Transverse colon (tissue), 4 donors: Measurements from ENCODE around the gene CACNA1C. TPM values are rescaled to one million over a fixed set of nuclear protein-coding genes. Genes with fewer than 3 reads are reported as not detected.

Experiments used
- DNase-seq: peaks from one replicate; pipeline ENCODE4 v3.0.0-alpha.2; 2019
- H3K27ac ChIP-seq, 4 donors: fragments of 200-600 bp; sonication (generic); 2 replicates each; pipeline ENCODE4 v1.5.1; 2016 to 2018; ENCODE audit warnings: inconsistent platforms in 4 of 4
- H3K27me3 ChIP-seq: fragments of 200-600 bp; sonication (generic); 2 replicates; pipeline ENCODE4 v1.5.1; 2017; ENCODE audit warnings: inconsistent platforms
- H3K36me3 ChIP-seq, 4 donors: fragments of 200-600 bp; sonication (generic); 2 replicates each; pipeline ENCODE4 v1.5.1; 2017 to 2019; ENCODE audit warnings: inconsistent platforms in 4 of 4
- H3K4me1 ChIP-seq, 4 donors: fragments of 200-600 bp; sonication (generic); 2 replicates each; pipeline ENCODE4 v1.5.1; 2017 to 2020; ENCODE audit warnings: inconsistent platforms in 4 of 4
- H3K4me3 ChIP-seq, 4 donors: fragments of 200-600 bp; sonication (generic); 1 replicate in 1 of 4; 2 replicates in 3 of 4; pipeline versions ENCODE4 v1.5.1 to v1.6.1; 2017 to 2019; ENCODE audit warnings: inconsistent platforms in 4 of 4
- H3K9me3 ChIP-seq, 2 donors: fragments of 200-600 bp; sonication (generic); 2 replicates each; pipeline ENCODE4 v1.5.1; 2017 to 2019; ENCODE audit warnings: inconsistent platforms in 2 of 2
- EP300 ChIP-seq: sonication (generic); formaldehyde crosslinking; IDR thresholded peaks from one replicate; pipeline ENCODE4 v1.6.1; 2017; ENCODE audit warnings: antibody characterized with exemption, low read depth
- POLR2A ChIP-seq: fragments of 450-650 bp; IDR thresholded peaks from one replicate; pipeline ENCODE4 v1.6.1; 2016; ENCODE audit warnings: antibody characterized with exemption, mild to moderate bottlenecking, moderate library complexity
- POLR2AphosphoS5 ChIP-seq, 3 donors: sonication (generic); formaldehyde crosslinking; IDR thresholded peaks; one replicate each; pipeline ENCODE4 v1.6.1; 2016; ENCODE audit warnings: antibody characterized with exemption in 3 of 3
- WGBS, 2 donors: methylation state at CpG; one replicate each; pipeline ENCODE4 v1.1.5; 2018; ENCODE audit warnings: low coverage in 1 of 2; 5-methylcytosine and 5-hydroxymethylcytosine counted together
- in situ Hi-C, 4 donors: fragments of 200-750 bp; cut with MboI; loops; one replicate each; pipeline versions ENCODE4 v1.15.0 to v1.15.1; 2017; ENCODE audit warnings: low sequenced_read_pairs in 3 of 4, low pct_ligation_motif_present in 1 of 4, low pct_unique_long_range_greater_than_20kb in 1 of 4
- intact Hi-C: fragments of 100-400 bp; cut with DNase I; formaldehyde crosslinking; loops from one replicate; pipeline ENCODE4 v1.15.1; 2023; ENCODE audit warnings: low total_unique reads
- total RNA-seq, 4 donors: library from RNA; depleted of rRNA; stranded (reverse); fragments of >200 nt; gene quantifications; one replicate each; pipeline ENCODE4 v1.1.0, GENCODE V29; 2016
- TF ChIP-seq, protein P1 (sequence below), 5 experiments: fragments of 200-600 bp in 3 of 5; fragments of 450-650 bp in 2 of 5; sonication (generic) in 3 of 5; IDR thresholded peaks; 1 replicate in 2 of 5; 2 replicates in 3 of 5; pipeline ENCODE4 v1.5.1; 2016 to 2017; ENCODE audit warnings: antibody characterized with exemption in 5 of 5, inconsistent platforms in 3 of 5, mild to moderate bottlenecking in 2 of 5, moderate library complexity in 1 of 5

CACNA1C gene
- total RNA-seq, 4 donors from 2014 or later: 18.8 to 35.2 (median 24.8) TPM

DNA sequence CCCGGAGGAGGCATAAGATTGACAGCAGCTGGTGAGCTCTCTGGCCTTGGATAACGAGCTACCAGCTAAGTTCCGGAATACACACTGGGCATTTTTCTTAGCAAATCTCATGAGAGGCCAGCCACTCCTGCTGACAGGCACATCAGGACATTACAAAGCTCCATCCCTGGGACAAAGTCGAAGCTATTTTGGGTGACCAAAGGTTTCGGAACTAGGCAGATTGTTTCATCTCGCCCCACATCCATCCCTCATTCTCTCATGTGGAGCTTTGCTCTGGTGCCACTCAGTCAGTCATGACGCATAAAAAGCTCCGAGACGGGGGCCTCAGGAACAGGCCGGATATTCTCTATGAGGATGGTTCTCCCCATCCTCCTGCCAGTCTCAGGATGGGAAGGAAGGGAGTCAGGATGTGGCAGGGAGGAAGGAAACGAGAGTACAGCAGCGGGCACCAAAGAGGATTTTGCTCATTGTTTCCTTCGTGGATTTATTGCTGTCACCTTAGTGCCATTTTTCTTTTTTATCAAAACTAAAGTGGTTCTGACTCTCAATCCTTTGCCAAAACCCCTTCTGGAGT, 488.9 kb downstream of the CACNA1C start:
- no peaks in the 10 kb centered on the region for H3K36me3 ChIP-seq
- in situ Hi-C loops: no loop called here
- TF ChIP-seq POLR2A: no peak
- TF ChIP-seq POLR2AphosphoS5 (IDR thresholded peaks at IDR 0.05): no peak
- no peak for TF ChIP-seq EP300
- TF ChIP-seq, protein P1, sequence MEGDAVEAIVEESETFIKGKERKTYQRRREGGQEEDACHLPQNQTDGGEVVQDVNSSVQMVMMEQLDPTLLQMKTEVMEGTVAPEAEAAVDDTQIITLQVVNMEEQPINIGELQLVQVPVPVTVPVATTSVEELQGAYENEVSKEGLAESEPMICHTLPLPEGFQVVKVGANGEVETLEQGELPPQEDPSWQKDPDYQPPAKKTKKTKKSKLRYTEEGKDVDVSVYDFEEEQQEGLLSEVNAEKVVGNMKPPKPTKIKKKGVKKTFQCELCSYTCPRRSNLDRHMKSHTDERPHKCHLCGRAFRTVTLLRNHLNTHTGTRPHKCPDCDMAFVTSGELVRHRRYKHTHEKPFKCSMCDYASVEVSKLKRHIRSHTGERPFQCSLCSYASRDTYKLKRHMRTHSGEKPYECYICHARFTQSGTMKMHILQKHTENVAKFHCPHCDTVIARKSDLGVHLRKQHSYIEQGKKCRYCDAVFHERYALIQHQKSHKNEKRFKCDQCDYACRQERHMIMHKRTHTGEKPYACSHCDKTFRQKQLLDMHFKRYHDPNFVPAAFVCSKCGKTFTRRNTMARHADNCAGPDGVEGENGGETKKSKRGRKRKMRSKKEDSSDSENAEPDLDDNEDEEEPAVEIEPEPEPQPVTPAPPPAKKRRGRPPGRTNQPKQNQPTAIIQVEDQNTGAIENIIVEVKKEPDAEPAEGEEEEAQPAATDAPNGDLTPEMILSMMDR (IDR thresholded peaks at IDR 0.05): no peak
- H3K27ac ChIP-seq: no peak overlapping the region
- no peak for DNase-seq
- WGBS, 2 donors: 82 to 87% methylated on average over 6 to 13 of the region's 13 CpGs
- H3K27me3 ChIP-seq: no peaks in the 10 kb centered on the region
- H3K4me3 ChIP-seq: no peak overlapping the region
- intact Hi-C loops: no loop called here
- H3K9me3 ChIP-seq: no peaks in the 10 kb centered on the region
- H3K4me1 ChIP-seq: peaks cover 0 to 11% (median 6%) of the 10 kb centered on the region in 4 donors

DNA sequence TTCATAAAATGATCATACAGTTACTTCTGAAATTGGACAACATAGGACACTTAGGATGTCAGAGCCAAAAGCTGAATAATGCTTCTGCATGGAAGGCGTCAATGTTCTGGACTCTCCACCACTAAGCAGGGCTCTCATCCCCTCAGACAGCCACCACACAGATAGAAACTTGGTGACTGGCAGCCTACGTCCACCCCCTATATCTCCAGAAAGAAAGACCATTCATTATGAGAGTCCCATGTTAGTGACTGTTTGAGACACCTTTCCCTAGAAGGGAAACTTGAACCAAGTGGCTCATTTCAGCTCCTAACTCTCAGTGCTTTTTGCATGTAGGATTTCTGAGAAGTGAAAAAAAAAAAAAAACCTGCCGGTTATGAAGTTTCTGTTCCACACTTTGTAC, 491.0 kb downstream of the CACNA1C start:
- no peak for DNase-seq
- no peak overlapping the region for H3K27ac ChIP-seq
- no peaks in the 10 kb centered on the region for H3K27me3 ChIP-seq
- H3K4me3 ChIP-seq: no peak overlapping the region
- intact Hi-C loops (no loop called here), in situ Hi-C loops (no loop called here)
- WGBS, 2 donors: 65 to 73% methylated on average over 2 to 3 of the region's 3 CpGs
- no peaks in the 10 kb centered on the region for H3K36me3 ChIP-seq
- no peaks in the 10 kb centered on the region for H3K9me3 ChIP-seq
- TF ChIP-seq EP300: no peak
- TF ChIP-seq, protein P1 (IDR thresholded peaks at IDR 0.05): no peak
- TF ChIP-seq POLR2A: no peak
- no peak for TF ChIP-seq POLR2AphosphoS5 (IDR thresholded peaks at IDR 0.05)
- H3K4me1 ChIP-seq: no peaks in the 10 kb centered on the region

DNA sequence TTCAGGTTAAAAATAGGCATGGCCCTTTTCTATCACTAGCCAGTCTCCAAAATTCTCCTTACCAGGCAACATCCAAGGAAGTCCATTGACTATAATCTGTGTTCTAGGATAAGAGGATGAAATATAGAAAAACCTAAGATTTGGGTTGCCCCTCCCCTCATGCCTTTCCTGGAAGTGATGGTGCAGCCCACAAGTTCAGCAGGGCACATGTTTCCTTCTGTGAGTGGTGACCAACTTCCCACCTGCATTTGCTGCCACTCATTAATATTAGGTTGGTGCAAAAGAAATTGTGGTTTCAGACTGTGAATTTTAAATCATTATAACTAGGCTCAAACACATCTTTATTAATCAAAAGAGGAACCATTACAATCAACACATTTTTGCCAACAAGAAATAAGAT, 491.4 kb downstream of the CACNA1C start:
- in situ Hi-C loops (no loop called here), intact Hi-C loops (no loop called here)
- H3K36me3 ChIP-seq: no peaks in the 10 kb centered on the region
- H3K9me3 ChIP-seq: no peaks in the 10 kb centered on the region
- H3K4me3 ChIP-seq: no peak overlapping the region
- H3K4me1 ChIP-seq: no peaks in the 10 kb centered on the region
- no peaks in the 10 kb centered on the region for H3K27me3 ChIP-seq
- TF ChIP-seq POLR2AphosphoS5 (IDR thresholded peaks at IDR 0.05) (no peak), EP300 (no peak), POLR2A (no peak)
- TF ChIP-seq, protein P1 (IDR thresholded peaks at IDR 0.05): no peak
- no peak for DNase-seq
- no peak overlapping the region for H3K27ac ChIP-seq

DNA sequence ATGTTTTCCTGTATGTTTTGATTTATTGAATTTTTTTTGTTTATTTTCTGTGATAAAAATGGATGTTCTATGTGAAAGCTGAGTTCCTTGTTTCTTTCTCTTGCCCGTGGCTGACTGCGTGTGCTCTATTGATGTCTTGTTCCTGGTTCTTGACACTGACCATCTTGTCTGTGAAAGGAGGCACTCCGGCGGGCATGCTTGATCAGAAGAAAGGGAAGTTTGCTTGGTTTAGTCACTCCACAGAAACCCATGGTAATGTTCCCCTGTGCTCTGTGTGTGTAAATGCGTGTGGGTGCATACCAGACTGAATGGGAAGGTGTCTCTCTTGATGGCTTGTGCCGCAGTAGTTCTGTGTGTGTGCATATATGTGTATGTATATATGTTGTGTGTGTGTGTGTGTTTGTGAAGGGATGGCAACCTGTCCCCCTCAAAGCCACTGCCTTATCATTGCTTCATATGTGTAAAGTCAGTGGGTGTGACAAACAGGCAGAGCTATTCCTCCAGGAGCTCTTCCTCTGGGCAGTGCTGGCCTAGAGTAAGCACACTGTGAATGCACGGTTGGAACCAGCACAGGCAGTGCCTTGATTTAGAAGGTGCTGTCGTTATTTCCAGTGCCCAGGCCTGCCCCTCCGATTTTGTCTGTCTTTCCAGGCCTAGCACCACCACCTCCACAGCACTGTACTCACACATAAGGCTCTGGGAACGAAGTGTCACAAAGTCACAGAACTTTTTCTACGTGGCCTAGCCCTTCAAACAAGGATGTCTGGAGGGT, 494.7 kb downstream of the CACNA1C start:
- Histone ChIP-seq H3K36me3 (no peaks in the 10 kb centered on the region), H3K27ac (no peak overlapping the region), H3K9me3 (no peaks in the 10 kb centered on the region), H3K27me3 (no peaks in the 10 kb centered on the region), H3K4me3 (no peak overlapping the region), H3K4me1 (no peaks in the 10 kb centered on the region)
- WGBS, 2 donors: 76 to 87% methylated on average over 5 to 11 of the region's 11 CpGs
- DNase-seq: no peak
- in situ Hi-C loops (no loop called here), intact Hi-C loops (no loop called here)
- TF ChIP-seq POLR2A (no peak), POLR2AphosphoS5 (IDR thresholded peaks at IDR 0.05) (no peak), EP300 (no peak)
- TF ChIP-seq, protein P1 (IDR thresholded peaks at IDR 0.05): no peak
